Muscle layer of colon (tissue), 2 donors: Measurements from ENCODE around the gene OR5H2.
"Not testable (repeated sequence)": the region's sequence is repeated elsewhere in the genome, so short reads cannot be mapped to it uniquely, and the experiment has no call there.

Experiments
- H3K27ac ChIP-seq: one replicate; pipeline ENCODE4 v1.7.0; 2013; ENCODE audit warnings: low read depth, mild to moderate bottlenecking, low read length, moderate library complexity
- H3K27me3 ChIP-seq, 2 donors: one replicate each; pipeline ENCODE4 v1.7.0; 2013; ENCODE audit warnings: low read length in 2 of 2, mild to moderate bottlenecking in 2 of 2; ENCODE audit not compliant: insufficient read depth in 2 of 2, control insufficient read depth in 1 of 2
- H3K36me3 ChIP-seq: one replicate; pipeline ENCODE4 v1.7.0; 2013; ENCODE audit warnings: mild to moderate bottlenecking, low read length; ENCODE audit not compliant: insufficient read depth
- H3K4me1 ChIP-seq: one replicate; pipeline ENCODE4 v1.7.0; 2013; ENCODE audit warnings: mild to moderate bottlenecking, low read length; ENCODE audit not compliant: insufficient read depth
- H3K4me3 ChIP-seq, 2 donors: one replicate each; pipeline ENCODE4 v1.7.0; 2013; ENCODE audit warnings: low read length in 2 of 2, low read depth in 1 of 2, mild to moderate bottlenecking in 1 of 2, moderate library complexity in 1 of 2
- H3K9ac ChIP-seq: one replicate; pipeline ENCODE4 v1.7.0; 2013; ENCODE audit warnings: low read length
- H3K9me3 ChIP-seq: one replicate; pipeline ENCODE4 v1.7.0; 2013; ENCODE audit warnings: mild to moderate bottlenecking, low read length
- donor health status: abdominal sarcoma.
- donor health status: Adenocarcinoma of cecum.

The OR5H2 gene

DNA sequence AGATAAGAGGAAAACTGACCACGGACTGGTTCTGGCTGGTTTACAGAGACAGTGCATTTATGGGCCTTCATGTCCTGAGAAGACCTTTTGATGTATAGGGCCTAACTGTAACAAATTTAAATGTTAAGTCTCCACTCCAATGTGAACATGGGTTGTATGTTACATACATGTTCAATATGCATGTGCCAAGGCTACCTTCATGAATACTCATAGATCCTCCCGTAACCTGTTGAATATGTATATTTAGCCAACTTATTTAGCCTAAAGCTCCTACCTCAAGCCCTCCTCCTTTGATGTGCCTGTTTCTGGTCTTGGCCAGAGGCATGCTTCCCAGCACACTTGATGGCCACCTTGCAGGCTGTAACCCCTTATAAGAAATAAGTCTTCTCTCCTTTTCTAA lies at the start of gene OR5H2:
Gene OR5H2, plus strand, starts transcription at position 301 of the 400 bp plus-strand sequence. CDS start 398 bp downstream, outside the sequence.
- Histone ChIP-seq H3K27ac (no peak within 1 kb of the TSS), H3K9ac (no peak within 1 kb of the TSS), H3K36me3 (no peaks in the 10 kb centered on the region), H3K4me1 (no peaks in the 10 kb centered on the region), H3K4me3 (no peak within 1 kb of the TSS), H3K27me3 (no peaks in the 10 kb centered on the region), H3K9me3 (no peaks in the 10 kb centered on the region)

DNA sequence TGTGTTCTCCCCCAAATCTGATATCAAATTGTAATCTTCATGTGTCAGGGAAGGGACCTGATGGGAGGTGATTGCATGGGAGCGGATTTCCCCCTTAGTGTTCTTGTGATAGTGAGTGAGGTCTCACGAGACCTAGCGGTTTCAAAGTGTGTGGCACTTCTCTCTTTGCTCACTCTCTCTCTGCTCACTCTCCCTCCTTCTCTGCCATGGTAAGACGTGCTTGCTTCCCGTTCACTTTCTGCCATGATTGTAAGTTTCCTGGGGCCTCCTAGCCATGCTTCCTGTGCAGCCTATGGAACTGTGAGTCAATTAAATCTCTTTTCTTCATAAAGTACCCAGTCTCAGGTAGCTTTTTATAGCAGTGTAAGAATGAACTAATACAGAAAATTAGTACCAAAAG lies 48.8 kb upstream of the OR5H2 start:
- Histone ChIP-seq H3K4me1 (no peaks in the 10 kb centered on the region), H3K9me3 (no peaks in the 10 kb centered on the region), H3K4me3 (no peak overlapping the region), H3K27me3 (no peaks in the 10 kb centered on the region), H3K36me3 (no peaks in the 10 kb centered on the region), H3K27ac (no peak overlapping the region), H3K9ac (no peak overlapping the region)

DNA sequence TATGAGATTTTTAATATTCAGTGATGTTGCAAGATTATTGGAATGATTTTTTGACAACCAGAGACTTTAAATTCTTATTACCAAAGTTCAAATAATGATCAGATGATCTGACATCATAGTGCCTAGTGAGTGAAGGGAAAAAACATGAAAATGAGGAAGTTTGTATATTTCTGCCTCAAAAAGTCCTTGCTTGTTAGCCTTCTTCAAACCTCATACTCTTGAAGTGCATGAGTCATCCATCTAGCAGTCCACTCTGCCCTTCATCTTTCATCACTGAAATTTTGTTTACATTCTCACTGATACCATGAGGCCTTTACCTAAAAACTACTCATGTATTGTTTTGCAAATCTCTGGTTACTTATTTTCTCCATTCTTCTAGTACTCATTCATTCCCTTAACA lies 42.2 kb upstream of the OR5H2 start:
- Histone ChIP-seq H3K4me3 (no peak overlapping the region), H3K4me1 (no peaks in the 10 kb centered on the region), H3K9me3 (no peaks in the 10 kb centered on the region), H3K36me3 (no peaks in the 10 kb centered on the region), H3K27me3 (no peaks in the 10 kb centered on the region), H3K27ac (no peak overlapping the region), H3K9ac (no peak overlapping the region)

DNA sequence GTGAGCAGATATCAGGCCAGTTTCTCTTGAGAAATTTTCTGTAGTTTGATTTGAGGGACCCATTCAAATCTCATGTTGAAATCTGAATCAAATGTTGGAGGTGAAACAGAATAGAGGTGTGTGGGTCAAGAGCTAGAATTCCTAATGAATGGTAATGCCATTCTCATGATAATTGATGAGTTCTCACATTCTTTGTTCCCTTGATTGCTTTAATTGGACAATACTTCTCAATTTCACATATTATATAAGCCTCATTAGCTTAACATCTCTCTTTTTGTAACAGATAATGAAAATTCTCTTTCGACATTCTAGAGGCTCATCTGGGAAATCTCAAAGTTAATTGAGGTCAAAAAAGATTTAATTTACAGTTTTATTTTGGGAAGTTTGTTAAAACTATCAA lies 40.1 kb upstream of the OR5H2 start:
- H3K9ac ChIP-seq, result no peak overlapping the region
- no peaks in the 10 kb centered on the region for H3K27me3 ChIP-seq
- no peaks in the 10 kb centered on the region for H3K36me3 ChIP-seq
- no peak overlapping the region for H3K27ac ChIP-seq
- no peaks in the 10 kb centered on the region for H3K4me1 ChIP-seq
- no peaks in the 10 kb centered on the region for H3K9me3 ChIP-seq
- H3K4me3 ChIP-seq, result no peak overlapping the region

DNA sequence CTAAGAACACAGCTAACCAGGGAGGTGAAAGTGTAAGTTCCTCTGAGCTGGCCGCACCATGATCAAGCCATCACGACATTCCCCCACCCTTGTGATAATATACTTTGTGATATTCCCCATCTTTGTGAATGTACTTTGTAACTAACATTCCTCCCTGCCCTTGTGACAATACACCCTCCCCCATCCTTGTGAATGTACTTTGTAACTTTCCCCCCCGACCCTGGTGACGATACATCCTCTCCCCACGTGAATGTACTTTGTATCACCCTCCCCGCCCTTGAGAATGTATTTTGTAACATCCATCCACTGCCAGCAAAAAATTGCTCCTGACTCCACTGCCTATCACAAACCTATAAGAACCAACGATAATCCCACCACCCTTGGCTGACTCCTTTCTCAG lies 38.5 kb upstream of the OR5H2 start:
- Histone ChIP-seq H3K9me3 (no peaks in the 10 kb centered on the region), H3K36me3 (no peaks in the 10 kb centered on the region), H3K27me3 (no peaks in the 10 kb centered on the region), H3K4me3 (no peak overlapping the region), H3K27ac (no peak overlapping the region), H3K4me1 (no peaks in the 10 kb centered on the region), H3K9ac (no peak overlapping the region)

DNA sequence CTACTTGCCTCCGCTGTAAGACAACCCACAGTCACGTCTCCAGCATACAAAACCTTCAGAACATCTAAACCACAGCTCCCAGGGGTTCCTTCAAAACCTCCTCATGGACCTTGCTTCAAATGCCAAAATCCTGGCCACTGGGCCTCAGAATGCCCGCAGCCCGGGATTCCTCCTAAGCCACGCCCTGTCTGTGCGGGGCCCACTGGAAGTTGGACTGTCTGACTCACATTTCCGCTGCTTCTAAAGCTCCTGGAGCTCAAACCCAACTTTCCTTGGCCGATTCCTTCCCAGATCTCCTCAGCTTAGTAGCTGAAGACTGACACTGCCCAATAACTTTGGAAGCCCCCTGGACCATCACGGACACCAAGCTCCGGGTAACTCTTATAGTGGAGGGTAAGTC lies 36.2 kb upstream of the OR5H2 start:
- Histone ChIP-seq H3K27ac (no peak overlapping the region), H3K36me3 (no peaks in the 10 kb centered on the region), H3K9ac (no peak overlapping the region), H3K27me3 (no peaks in the 10 kb centered on the region), H3K9me3 (no peaks in the 10 kb centered on the region), H3K4me1 (no peaks in the 10 kb centered on the region), H3K4me3 (no peak overlapping the region)

DNA sequence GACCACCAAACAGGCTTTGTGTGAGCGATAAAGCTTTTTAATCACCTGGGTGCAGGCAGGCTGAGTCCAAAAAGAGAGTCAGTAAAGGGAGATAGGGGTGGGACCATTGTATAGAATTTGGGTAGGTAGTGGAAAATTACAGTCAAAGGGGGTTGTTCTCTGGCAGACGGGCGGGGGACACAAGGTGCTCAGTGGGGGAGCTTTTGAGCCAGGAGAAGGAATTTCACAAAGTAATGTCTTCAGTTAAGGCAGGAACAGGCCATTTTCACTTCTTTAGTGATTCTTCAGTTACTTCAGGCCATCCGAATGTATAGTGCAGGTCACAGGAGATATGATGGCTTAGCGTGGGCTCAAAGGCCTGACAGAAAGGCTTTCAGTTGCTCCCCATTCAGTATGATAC lies 26.3 kb upstream of the OR5H2 start:
- H3K27me3 ChIP-seq, H3K36me3 ChIP-seq, H3K4me3 ChIP-seq, H3K4me1 ChIP-seq, H3K9me3 ChIP-seq, H3K9ac ChIP-seq, H3K27ac ChIP-seq: not testable (repeated sequence)

DNA sequence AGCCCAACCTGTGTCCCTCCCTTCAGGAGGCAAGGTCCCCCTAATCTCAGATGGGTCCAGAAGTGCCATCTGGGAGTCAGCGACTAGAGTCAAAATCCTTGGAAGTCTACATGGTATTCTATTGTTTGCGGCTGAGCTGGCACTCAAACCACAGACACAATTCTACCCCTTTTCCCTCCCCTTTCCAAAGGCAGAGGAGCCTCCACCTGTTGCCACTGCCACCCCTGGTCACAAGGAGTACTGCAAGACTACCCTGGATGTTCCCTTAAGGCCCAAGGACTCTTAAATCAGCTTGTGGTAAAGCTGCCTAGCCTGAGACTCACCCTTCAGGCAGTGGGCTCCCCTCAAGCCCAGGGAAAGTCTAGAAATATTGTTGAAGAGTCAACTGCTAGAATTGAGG lies 22.6 kb upstream of the OR5H2 start:
- Histone ChIP-seq H3K4me1 (no peaks in the 10 kb centered on the region), H3K27ac (no peak overlapping the region), H3K9me3 (no peaks in the 10 kb centered on the region), H3K36me3 (no peaks in the 10 kb centered on the region), H3K27me3 (no peaks in the 10 kb centered on the region), H3K4me3 (no peak overlapping the region), H3K9ac (no peak overlapping the region)

DNA sequence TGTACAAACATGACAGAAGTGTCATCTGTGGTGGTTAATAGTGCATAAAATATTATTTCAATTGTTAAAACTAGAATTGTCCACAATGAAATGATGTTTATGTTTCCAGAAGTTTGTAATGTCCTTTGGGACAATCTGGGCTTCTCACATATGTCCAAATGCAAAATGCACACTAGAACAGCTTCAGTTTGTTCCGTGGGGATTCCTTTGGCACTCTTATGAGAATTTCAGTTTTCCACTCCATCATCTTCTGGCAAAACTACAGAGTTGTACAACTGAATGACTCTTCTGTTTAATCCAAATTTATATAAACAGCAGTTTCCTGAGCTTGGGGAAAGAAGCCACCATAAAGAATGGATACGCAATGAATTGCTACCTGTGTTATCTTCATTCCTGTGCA lies 20.3 kb upstream of the OR5H2 start:
- Histone ChIP-seq H3K9ac (no peak overlapping the region), H3K36me3 (no peaks in the 10 kb centered on the region), H3K4me1 (no peaks in the 10 kb centered on the region), H3K27ac (no peak overlapping the region), H3K27me3 (no peaks in the 10 kb centered on the region), H3K9me3 (no peaks in the 10 kb centered on the region), H3K4me3 (no peak overlapping the region)

DNA sequence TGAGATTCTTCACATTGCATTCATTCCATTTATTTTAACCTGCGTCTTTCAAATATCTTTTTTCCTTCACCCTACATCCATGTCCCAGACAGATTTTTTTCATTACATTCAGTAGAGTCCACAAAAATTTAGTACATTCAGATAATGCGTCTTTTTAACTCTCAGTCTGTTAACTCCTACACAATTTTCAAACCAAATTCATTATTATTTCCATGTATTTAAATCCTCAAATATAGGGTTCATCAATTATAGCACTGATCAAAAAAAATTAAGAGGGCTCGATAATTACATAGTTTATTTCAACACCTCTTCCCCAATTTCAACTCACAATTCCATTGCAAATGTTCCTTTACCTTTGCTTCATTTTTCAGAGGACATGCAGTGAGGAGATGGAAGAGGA lies 18.4 kb upstream of the OR5H2 start, which contains the start of gene OR5H6:
Gene OR5H6, plus strand, starts transcription at position 301 of the 400 bp plus-strand sequence. Its CDS starts 89 bp downstream, at position 390.
- Histone ChIP-seq H3K4me1 (no peaks in the 10 kb centered on the region), H3K27ac (no peak within 1 kb of the TSS), H3K27me3 (no peaks in the 10 kb centered on the region), H3K9me3 (no peaks in the 10 kb centered on the region), H3K4me3 (no peak within 1 kb of the TSS), H3K36me3 (no peaks in the 10 kb centered on the region), H3K9ac (no peak within 1 kb of the TSS)

DNA sequence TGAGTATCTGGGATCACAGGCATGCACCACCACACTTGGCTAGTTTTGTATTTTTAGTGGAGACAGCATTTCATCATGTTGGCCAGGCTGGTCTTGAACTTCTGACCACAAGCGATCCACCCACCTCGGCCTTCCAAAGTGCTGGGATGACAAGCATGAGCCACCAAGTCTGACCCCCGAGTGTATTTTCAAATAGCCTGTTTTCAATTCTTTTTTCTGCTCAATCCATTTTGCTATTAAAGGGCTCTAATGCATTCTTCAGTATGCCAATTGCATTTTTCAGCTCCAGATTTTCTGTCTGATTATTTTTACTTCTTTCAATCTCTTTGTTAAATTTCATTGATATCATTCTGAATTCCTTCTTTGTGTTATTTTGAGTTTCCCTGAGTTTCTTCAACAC lies 12.5 kb upstream of the OR5H2 start:
- H3K4me3 ChIP-seq, result no peak overlapping the region
- H3K27me3 ChIP-seq, result no peaks in the 10 kb centered on the region
- no peak overlapping the region for H3K27ac ChIP-seq
- no peaks in the 10 kb centered on the region for H3K4me1 ChIP-seq
- no peak overlapping the region for H3K9ac ChIP-seq
- H3K36me3 ChIP-seq, result no peaks in the 10 kb centered on the region
- H3K9me3 ChIP-seq, result no peaks in the 10 kb centered on the region

DNA sequence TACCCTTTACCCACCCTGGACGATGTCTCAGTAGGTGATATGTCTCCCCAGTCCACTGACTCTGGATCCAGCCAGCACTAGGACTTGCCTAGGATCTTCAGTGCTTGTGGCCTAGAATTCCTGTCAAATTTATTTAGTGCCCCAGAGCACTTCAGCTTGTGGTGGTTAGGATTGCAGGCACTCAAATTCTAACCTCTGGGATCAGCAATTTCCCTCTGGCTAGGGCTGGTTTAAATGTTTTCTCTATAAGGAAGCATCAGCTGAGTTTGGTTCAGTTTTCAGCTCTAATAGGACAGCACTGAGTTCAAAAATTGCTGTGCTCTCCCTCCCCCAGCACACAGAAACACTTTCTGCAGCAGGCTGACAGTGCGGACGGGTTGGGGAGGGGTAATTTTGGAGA lies 10.2 kb upstream of the OR5H2 start:
- Histone ChIP-seq H3K4me1 (no peaks in the 10 kb centered on the region), H3K9ac (no peak overlapping the region), H3K4me3 (no peak overlapping the region), H3K36me3 (no peaks in the 10 kb centered on the region), H3K9me3 (no peaks in the 10 kb centered on the region), H3K27me3 (no peaks in the 10 kb centered on the region), H3K27ac (no peak overlapping the region)
